ENCODE measurements around the gene GSG1L. TPM values are rescaled to one million over a fixed set of nuclear protein-coding genes. Genes with fewer than 3 reads are reported as not detected.

The GSG1L gene
- under 0.01 TPM in 1 of 2 replicates, not detected in the other for total RNA-seq

DNA sequence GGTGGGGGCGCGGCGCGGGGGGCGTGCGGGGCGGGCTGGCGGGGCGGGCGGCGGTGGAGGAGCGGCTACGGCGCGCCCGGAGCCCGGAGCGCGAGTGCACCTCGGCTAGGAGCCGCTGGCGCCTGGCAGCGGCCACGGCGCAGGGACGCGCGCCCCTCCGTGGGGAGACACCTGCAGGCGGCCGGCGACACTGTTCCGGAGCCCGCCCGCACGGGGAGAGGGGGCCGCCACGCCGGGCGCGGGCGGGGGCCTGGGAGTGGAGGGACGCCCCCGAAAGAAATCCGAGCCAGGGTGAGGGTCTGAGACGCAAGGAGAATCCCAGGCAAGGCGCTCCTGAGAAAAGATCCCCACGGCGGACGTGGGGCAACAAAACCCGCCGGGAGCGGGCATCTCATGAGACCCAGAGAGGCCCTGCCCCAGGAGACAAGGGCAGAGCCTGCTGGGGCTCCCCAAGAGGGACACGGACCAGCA lies at the start of gene GSG1L:
TSS of gene GSG1L (minus strand) at position 124 of the 471 bp plus-strand sequence. CDS start 290 bp downstream, outside the sequence.

Small RNA genes within 50 kb of the gene (small RNA-seq; reads per million reads assigned to genes)
- gene RNU6-1241P (not detected), gene RNU6-159P (not detected)

Other genes with a start within 250 kb of the GSG1L start
- 113 and 160 TPM in 2 replicates for gene XPO6, start 148.3 kb upstream of the GSG1L start, total RNA-seq
- gene SBK1, start 228.8 kb upstream of the GSG1L start, total RNA-seq = 0.10 and 0.33 TPM in 2 replicates